Mesenteric fat pad (tissue), 1 donor: ENCODE results near the gene PMS2. TPM values are rescaled to one million over a fixed set of nuclear protein-coding genes. Genes with fewer than 3 reads are reported as not detected.
"Not testable (repeated sequence)": the region's sequence is repeated elsewhere in the genome, so short reads cannot be mapped to it uniquely, and the experiment has no call there.

ENCODE experiments used
- DNase-seq: peaks from one replicate; pipeline ENCODE4 v3.0.0-alpha.2; 2020; ENCODE audit warnings: low spot score
- total RNA-seq: library from RNA; stranded (reverse); fragmentation: NEBNext Ultra II Directional; extraction: Animal tissue kit (Norgen Biotek cat#: 25700); gene quantifications from one replicate; pipeline ENCODE4 v1.2.1, GENCODE V29; 2021
- donor health status: DM: yes; HTN: yes; CAD: no.

Gene PMS2
- total RNA-seq, 1 donor from 2014 or later: 11.0 TPM

GRCh38 chr7:6015917-6016652, 7.2 kb upstream of the PMS2 start:
- DNase-seq: no peak

GRCh38 chr7:6012355-6013104, 3.7 kb upstream of the PMS2 start:
- no peak for DNase-seq

GRCh38 chr7:6011541-6011940, 2.7 kb upstream of the PMS2 start:
- no peak for DNase-seq

- DNase-seq: not testable (repeated sequence)
These were observed 1.5 kb upstream of the PMS2 start for GRCh38 chr7:6010370-6010769.

GRCh38 chr7:6007835-6008590, 836 bp downstream of the PMS2 start:
- DNase-seq: not testable (repeated sequence)

GRCh38 chr7:6007386-6007785, 1.5 kb downstream of the PMS2 start:
- no peak for DNase-seq

GRCh38 chr7:5997210-5997808, 11.5 kb downstream of the PMS2 start:
- no peak for DNase-seq

- not testable (repeated sequence) for DNase-seq
These were observed 21.8 kb downstream of the PMS2 start for GRCh38 chr7:5987061-5987460.

GRCh38 chr7:5979680-5980314, 29.1 kb downstream of the PMS2 start:
- not testable (repeated sequence) for DNase-seq

GRCh38 chr7:5973580-5973979, 35.3 kb downstream of the PMS2 start:
- DNase-seq: not testable (repeated sequence)

GRCh38 chr7:5970347-5970911, 38.4 kb downstream of the PMS2 start, which contains the start of gene RSPH10B:
TSS of gene RSPH10B (minus strand) at chr7:5970689. CDS start at chr7:5967116, 3,573 bp downstream.
- not testable (repeated sequence) for DNase-seq

GRCh38 chr7:5963810-5964209, 45.0 kb downstream of the PMS2 start:
- not testable (repeated sequence) for DNase-seq

GRCh38 chr7:5963205-5963604, 45.6 kb downstream of the PMS2 start:
- not testable (repeated sequence) for DNase-seq

- not testable (repeated sequence) for DNase-seq
These were observed 73.9 kb downstream of the PMS2 start for GRCh38 chr7:5934945-5935450.

- not testable (repeated sequence) for DNase-seq
These were observed 76.8 kb downstream of the PMS2 start for GRCh38 chr7:5931905-5932644.

GRCh38 chr7:5931250-5931649, 77.6 kb downstream of the PMS2 start:
- DNase-seq: not testable (repeated sequence)

- not testable (repeated sequence) for DNase-seq
These were observed 78.6 kb downstream of the PMS2 start for GRCh38 chr7:5930290-5930689.

- DNase-seq: not testable (repeated sequence)
These were observed 82.5 kb downstream of the PMS2 start for GRCh38 chr7:5926263-5926870.

GRCh38 chr7:5924630-5925029, 84.2 kb downstream of the PMS2 start:
- not testable (repeated sequence) for DNase-seq
